ENCODE results near the gene RPP21. TPM values are rescaled to one million over a fixed set of nuclear protein-coding genes. Genes with fewer than 3 reads are reported as not detected.

RPP21 gene
- total RNA-seq = 22.4 and 34.3 TPM in 2 replicates

DNA sequence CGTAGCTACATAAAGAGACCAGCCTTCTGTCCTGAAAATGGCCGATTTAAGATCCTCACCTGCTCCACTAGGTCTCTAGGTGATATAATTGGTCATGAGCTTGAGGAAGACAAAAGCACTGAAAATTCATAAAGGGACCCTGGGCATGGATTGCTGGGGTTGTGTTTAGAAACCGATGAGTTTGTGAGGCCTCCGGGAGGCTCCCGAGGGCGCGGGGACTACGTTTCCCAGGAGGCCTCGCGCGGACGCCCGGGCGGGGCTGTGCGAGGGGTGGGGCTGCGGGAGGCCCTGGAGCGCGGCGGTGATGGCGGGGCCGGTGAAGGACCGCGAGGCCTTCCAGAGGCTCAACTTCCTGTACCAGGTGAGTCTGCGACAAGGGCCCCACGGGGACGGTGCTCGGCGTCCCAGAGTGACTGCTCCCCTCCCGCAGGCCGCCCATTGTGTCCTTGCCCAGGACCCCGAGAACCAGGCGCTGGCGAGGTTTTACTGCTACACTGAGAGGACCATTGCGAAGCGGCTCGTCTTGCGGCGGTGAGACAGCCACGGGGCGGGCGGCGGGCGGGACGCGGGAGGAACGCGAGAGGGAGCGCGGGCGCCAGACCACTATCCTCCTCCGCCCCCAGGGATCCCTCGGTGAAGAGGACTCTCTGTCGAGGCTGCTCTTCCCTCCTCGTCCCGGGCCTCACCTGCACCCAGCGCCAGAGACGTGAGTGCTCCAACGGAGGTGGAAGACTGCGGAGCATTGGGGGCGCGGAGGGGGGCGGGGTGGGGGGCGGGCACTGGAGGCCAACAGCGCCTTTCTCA, at the start of gene RPP21:
RPP21 (plus strand) TSS at position 289 of the 804 bp plus-strand sequence; CDS start at position 305, 16 bp downstream.

DNA sequence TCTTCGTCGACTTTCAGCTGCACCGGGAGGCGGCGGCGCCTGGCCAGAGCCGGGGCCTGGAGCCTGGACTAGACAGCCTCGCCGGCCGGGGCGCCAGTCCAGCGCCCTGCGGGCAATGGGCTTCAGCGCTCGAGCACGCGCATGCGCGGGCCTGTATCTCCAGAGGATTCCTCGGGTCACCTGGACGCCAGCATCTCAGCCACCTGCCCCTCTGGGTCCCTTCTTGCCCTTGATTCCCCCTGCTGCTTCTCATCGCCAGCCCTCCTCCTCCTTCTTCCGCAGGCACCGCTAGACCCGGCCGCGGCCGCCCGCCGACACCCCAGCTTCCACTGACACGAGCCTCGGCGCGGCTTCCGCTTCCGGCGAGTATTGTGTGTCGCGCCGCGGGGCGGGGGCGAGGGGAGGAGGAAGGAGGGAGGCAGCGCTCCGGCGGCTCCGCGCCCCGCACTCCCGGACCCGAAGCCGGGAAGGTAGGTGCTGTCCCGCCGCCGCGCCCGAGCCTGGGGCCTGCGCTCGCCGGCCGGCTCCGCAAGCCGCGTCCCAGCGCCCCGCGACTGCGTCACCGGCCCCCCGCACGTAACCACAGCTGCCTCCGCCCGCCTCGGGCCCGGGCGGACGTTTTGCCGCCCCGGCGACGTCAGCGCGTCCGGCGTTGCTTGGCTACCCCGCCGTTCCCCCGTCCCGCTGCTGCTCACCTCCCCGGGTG, 18.3 kb upstream of the RPP21 start, which contains the start of gene TRIM39:
TRIM39 (plus strand) TSS at position 402 of the 706 bp plus-strand sequence. CDS start 2,391 bp downstream, outside the sequence.

Small RNAs within 50 kb of the gene (small RNA-seq; reads per million reads assigned to genes)
- gene HLA-N = not detected

Other genes starting within 250 kb of the RPP21 start
- gene TRIM31, start 232.1 kb upstream of the RPP21 start, total RNA-seq = not detected in 2 replicates
- not detected in 2 replicates for gene TRIM40, start 209.0 kb upstream of the RPP21 start, total RNA-seq
- not detected in 2 replicates for gene TRIM10, start 183.9 kb upstream of the RPP21 start, total RNA-seq
- gene TRIM15, start 181.6 kb upstream of the RPP21 start, total RNA-seq = not detected in 2 replicates
- gene TRIM26, start 131.8 kb upstream of the RPP21 start, total RNA-seq = 32.7 and 35.5 TPM in 2 replicates
- 13.4 and 15.5 TPM in 2 replicates for gene TRIM39, start 18.2 kb upstream of the RPP21 start, total RNA-seq
- gene HLA-E, start 144.4 kb downstream of the RPP21 start, total RNA-seq = 435 and 565 TPM in 2 replicates
- gene GNL1, start 211.3 kb downstream of the RPP21 start, total RNA-seq = 41.5 and 48.0 TPM in 2 replicates
- gene PRR3, start 212.1 kb downstream of the RPP21 start, total RNA-seq = 6.4 and 8.8 TPM in 2 replicates
- gene ABCF1, start 226.3 kb downstream of the RPP21 start, total RNA-seq = 43.8 and 46.2 TPM in 2 replicates